HG02840 (cell line): ENCODE results near the gene REXO4.
"Not testable (repeated sequence)": the region's sequence is repeated elsewhere in the genome, so short reads cannot be mapped to it uniquely, and the experiment has no call there.

Experiments
- ATAC-seq: cut with Tn5 transposase; IDR thresholded peaks from one replicate; pipeline ENCODE4 v1.9.1; 2021; ENCODE audit warnings: mild to moderate bottlenecking, moderate library complexity, moderate number of reproducible peaks; ENCODE audit not compliant: unreplicated experiment, low FRiP score

Gene REXO4

DNA sequence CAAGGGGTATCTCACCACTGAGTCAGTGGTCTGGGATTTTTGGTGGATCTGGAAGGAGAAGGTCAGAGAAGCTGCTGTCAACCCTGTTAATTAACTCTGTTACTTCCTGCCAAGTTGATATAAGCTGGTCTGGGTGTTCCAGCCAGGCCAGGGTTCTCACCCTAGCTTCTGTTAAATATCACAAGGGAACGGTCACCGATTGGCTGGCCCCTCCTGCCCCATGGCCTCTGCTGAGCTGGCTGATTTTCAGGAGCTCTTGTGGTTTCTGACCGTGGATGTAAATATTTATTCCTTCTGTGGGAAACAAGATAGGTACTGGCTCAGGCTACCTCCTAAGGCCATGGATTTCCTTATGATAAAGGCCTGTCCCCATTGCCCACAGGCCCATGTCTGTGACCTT lies 5.4 kb upstream of the REXO4 start:
- no peak for ATAC-seq

DNA sequence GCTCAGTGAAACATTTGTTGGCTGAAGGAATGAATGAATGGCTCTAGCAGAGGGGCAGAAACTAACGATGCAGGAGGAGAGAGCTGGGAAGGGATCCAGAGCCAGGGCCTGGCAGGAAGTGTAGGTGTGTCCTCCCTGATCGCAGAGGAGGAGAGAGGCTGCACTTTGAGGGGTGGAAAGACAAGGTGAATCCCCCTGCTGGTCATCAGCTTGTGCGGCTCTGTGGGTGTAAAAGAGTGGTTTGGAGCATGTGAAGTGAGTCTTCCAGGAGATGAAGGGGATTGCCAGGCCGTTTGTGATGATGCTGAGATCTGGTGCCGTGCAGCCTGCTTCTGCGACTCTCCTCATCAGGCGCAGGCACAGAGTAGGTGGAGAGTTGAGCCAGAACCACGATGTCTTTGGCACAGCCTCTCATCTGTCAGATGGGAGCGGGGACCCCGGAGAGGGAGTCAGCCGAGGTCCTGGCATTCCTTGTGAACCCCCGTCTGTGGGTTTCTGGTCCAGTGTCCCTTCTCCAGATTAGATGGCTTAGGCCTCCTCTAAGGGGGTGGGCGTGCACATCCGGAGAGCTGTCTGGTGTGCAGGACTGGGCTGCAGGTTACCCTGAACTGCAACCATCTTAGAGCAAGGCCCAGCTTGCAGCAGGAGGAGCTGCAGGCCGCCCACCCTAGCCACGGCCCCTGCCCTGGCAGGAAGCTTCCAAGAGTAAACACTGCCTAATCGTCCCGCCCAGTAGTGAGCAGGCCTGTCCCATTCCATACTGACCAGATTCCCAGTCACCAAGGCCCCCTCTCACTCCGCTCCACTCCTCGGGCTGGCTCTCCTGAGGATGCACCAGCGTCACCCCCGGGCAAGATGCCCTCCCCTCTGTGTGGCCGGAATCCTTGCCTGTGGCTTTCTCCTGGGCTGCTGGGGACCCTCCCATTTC lies 4.1 kb upstream of the REXO4 start, which contains the start of gene ADAMTS13:
ADAMTS13 (plus strand) TSS at position 753 of the 928 bp plus-strand sequence; CDS start at position 830, 77 bp downstream.
- ATAC-seq = no peak

DNA sequence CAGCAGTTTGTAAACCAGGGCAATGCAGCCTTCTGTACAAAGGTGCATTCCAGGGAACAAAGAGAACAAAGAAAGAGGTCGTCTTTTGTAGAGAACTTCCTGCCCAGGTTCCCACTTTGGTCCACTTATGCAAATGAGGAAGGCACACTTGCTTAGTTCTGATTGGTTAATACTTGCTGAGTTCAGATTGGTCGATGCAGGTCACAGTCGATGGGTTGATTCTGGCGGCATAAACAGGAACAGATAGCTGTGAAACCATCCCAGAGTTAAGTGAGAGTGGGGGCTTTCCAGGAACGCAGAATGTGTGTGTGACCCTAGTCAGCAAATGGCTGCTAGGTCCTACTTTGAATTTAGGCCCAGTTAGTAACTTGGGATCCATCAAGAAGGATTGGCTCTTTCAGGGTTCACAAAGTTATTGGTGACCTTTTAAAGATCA lies 2.6 kb upstream of the REXO4 start:
- no peak for ATAC-seq

DNA sequence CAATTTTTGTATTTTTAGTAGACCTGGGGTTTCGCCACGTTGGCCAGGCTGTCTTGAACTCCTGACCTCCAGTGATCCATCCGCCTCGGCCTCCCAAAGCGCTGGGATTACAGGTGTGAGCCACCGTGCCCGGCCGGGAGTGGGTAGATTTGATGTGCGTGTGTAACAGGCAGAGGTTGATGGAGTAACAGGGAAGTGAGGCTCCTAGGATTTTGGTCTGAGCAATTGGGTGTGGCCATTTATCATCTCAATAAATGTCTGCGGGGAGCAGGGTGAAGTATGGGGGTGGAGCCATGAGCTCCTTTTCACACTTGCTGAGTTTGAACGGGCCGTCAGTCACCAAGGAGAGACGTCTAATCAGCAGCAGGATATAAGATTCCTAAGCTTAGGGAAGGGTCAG lies 1.2 kb upstream of the REXO4 start:
- ATAC-seq = no peak

DNA sequence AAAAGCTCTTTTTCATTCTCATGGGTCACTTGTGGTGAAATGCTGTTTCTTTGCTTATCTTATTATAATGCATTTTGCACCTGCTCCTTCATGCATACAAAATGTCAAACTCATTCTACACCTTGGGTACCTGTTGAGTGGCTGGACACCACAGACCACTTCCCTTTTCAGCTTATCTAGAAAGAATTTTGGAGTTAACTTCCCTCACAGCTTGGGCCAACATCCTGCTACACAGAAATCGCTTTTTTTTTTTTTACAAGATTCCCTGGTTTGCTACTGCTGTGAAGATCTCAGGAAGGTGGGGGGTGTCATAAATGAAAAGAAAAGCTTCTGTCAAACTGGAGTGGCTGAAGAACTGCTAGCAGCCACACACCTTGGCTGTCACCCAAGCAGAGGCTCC lies 2.6 kb downstream of the REXO4 start:
- no peak for ATAC-seq

DNA sequence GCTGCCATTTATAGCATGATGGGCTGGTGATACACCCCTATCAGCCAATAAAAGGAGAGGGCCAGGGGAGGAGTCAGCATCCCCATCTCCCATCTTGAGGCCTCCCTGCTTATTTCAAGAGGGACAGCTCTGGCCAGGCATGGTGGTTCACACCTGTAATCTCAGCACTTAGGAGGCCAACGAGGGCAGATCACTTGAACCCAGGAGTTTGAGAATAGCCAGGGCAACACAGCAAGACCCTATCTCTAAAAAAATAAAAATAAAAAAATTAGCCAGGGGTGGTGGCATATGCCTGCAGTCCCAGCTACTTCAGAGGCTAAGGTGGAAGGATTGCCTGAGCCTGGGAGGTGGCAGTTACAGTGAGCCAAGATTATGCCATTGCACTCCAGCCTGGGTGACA lies 9.8 kb downstream of the REXO4 start:
- no peak for ATAC-seq

DNA sequence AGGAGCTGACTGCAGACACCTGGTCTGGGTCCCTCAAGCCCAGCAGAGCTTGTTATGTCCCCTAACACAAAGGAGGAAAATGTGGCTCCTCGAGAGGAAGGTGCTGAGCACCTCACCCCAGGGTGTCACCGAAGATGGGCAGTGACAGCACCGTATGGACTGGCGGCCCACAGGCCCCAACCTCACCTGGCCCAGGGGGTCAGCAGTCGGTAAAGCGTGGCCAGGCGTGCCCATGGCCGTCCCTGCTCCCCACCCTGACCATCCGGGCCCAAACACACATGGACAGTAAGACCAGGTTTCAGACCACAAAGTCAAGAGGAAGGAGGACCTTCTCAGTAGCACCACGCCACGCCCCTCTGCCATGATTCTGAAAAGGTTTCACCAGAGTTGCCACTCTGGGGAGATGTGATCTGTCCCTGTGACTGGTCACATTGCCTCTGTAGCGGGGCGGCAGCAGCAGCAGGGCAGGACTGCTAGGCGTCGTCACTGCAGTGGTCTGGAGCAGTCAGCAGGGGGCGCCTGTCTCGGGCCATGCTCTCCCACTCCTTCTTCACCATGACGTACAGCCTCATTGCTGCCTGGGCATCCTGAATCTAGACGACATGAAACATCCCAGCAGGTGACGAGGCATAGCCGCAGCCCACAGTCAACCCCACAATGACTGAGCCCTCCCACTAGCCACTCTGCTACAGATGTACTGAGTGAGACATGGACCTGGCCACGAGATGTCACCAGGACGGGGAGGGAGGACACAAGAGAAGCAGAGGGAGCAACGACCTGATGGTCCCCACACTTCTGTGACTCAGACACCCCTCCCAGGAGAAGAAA lies 11.1 kb downstream of the REXO4 start:
- no peak for ATAC-seq

DNA sequence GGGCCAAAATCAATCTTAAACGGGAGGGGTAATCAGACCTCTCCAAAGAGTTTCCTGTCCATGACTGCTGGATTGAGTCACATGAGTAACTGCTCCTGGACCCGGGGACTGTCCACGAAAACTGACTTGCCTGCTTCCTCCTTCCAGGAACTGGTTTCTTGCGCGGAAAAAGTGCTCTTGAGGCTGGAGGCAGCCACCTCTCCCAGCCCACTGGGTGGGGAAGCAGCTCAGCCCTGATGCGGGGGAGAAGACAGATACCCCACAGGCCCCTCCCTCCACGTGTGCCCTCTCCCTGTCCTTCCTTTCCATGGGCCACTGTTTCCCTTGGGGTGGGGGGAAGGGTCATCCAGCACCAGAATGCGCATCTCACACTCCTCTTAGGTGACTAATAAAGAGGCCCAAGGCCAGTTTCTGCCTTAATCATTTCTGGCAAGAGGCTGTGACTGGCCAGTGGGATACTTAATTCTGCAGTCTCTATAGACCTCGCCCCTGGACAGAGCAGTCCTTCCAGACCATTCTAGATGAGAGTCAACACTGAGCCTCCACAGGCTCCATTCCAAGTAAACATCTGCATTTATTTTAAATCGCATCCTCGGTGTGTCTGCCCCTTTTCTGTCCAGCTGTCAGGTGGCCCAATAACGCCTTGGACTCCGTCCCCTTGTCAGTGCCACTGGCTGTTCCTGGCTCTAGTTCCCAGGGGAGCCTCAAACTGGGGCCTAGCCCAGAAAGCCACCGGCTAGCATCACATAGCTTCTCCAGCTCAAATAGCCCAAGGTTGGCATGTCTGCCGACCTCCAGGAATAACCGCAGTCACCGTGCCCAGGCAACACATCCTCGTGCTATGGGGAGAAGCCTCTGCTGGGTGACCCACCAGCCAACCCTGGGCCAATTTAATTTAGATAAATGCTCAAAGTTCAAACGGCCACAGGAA lies 12.0 kb downstream of the REXO4 start:
- ATAC-seq = no peak

DNA sequence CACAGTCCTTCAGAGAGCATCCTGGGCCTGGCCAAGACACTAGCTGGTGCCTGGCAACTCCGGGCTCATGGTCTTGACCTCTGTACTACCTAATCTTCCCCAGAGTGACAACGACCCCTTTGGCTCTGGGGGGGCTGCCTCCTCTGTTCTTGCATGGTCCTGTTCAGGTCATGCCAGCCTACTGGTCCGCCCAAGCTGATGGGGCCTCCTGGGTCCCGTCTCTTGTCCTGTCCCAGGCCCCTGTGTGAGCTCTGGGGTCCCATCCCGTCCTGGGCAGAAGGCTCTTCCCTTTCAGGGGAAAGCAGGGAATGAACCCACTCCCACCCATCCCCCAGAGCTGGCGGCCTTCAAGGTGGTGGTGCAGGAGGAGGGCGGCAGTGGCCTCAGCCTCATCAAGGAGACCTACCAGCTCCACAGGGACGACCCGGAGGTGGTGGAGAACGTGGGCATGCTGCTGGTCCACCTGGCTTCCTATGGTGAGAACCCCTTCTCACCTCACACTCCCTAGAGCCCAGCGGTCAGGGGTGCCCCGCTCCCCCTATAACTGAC lies 13.3 kb downstream of the REXO4 start:
- no peak for ATAC-seq

DNA sequence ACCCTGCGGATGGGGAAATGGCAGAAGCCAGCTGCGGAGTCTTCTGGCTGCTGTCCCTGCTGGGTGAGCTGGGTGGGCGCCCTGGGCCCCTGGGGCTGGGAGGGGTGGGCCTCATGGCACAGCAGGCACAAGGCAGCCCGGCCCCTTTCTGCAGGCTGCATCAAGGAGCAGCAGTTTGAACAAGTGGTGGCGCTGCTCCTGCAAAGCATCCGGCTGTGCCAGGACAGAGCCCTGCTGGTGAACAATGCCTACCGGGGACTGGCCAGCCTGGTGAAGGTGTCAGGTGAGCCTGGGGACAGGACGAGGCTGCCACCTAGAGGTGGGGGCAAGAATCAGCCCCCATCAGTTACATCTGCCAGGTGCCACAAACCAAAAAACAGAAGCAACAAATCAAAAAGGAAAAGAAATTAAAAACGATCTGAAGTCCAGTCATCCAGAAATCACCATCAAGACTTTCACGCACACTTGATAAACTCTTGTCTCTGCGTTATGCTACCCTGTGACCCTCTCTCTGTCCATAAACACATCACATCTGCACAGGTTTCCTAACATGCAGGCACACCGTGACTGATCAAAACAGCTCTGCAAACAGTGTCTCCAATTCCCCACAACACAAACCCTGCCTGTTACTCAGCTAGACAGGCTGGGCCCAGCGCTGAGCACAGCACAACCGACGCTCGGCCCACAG lies 13.9 kb downstream of the REXO4 start:
- no peak for ATAC-seq

DNA sequence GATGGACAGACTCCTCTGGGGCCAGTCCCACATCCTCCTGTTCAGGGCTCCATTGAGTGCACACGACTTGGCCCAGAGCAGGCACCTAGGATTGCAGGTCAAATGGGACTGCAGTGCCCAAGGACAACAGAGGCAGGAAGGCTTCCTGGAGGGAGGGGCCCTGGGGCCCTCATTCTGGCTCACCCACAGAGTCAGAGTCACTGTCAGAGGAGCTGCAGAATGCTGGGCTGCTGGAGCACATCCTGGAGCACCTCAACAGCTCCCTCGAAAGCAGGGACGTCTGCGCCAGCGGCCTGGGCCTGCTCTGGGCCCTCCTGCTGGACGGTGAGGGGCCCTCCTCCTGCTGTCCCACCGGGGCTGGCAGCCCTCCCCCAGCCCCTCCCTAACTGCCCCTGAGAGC lies 15.1 kb downstream of the REXO4 start:
- no peak for ATAC-seq

DNA sequence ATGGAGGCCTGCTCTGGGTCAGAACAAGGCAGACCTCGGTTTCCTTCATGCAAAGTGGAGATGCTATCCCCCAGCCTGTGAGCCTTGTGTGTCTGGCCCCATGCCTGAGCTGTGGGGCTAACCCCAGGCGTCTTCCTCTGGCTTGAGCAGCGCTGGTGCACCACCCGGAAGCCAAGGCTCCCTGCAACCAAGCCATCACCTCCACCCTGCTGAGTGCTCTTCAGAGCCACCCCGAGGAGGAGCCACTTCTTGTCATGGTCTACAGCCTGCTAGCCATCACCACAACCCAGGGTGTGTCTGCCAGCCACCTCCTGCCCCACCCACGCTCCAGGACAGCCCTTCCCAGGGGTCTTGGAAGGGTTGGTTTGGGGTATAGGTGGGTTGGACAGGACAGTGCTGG lies 16.2 kb downstream of the REXO4 start:
- ATAC-seq = no peak

DNA sequence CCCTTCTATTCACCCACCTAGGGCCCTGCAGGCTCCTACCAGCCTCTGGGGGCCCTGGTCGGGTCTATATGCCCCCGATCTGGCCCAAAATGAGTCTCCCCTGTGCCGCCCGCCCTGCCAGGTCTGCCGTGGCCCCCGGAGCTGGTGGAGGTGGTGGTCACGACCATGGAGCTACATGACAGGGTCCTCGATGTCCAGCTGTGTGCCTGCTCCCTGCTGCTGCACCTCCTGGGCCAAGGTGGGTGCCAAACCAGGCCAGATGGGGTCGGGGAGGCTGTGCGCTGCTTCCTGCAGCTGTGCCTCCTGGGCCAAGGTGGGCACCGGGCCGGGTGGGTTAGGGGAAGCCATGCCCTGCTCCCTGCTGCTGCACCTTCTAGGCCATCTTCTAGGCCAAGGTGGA lies 17.5 kb downstream of the REXO4 start:
- ATAC-seq = no peak

DNA sequence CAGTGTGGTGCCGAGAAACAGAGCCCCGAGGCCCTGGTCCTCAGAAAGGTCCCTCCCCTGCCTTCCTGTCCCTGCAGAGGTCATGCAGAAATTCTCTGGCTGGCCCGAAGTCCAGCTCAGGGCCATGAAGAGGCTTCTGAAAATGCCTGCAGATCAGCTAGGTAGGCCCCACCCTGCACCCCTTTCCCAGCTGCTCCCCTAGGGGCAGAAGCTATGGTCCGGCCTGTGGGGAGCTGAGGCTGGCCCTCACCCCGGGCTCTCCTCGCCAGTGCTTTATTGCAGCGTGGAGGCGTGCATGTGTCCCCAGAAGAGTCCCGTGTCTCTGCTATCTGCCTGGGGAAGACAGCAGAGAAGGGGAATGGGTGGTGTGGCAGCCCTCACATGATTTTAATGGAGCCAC lies 19.9 kb downstream of the REXO4 start:
- ATAC-seq = no peak

DNA sequence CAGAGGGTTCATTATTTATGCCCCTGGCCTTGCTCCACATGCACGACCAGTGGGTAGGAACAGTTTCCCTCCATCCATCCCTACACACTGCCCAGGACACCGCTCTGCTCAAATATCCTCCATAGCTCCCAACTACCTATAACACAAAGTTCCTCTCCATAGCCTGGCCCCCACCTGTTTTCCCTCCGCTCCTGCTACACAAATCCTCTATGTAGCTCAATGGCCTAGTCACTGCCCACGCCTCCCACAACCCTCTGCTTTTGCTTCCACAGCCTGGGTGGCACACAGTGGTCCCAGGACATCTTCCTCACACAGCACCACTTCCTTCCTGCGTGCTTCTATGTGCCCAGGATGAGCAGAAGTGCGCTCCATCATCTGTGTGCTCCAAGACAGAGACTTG lies 20.4 kb downstream of the REXO4 start:
- no peak for ATAC-seq

DNA sequence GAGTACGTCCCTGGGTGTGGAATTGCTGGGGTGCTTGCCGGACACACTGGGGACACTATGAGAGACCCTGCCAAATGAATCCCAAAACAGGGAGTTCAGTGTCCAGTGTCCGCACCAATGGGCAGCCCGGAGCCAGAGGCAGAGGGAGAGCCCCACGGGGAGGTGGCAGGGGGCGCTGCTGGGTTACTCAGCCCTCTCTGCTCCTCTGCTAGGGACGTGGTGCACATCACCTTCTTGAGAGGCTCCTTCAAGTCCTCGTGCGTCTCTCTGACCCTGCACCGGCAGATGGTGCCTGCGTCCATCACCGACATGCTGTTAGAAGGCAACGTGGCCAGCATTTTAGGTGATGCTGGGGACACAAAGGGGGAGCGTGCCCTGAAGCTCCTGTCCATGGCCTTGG lies 20.9 kb downstream of the REXO4 start:
- no peak for ATAC-seq

DNA sequence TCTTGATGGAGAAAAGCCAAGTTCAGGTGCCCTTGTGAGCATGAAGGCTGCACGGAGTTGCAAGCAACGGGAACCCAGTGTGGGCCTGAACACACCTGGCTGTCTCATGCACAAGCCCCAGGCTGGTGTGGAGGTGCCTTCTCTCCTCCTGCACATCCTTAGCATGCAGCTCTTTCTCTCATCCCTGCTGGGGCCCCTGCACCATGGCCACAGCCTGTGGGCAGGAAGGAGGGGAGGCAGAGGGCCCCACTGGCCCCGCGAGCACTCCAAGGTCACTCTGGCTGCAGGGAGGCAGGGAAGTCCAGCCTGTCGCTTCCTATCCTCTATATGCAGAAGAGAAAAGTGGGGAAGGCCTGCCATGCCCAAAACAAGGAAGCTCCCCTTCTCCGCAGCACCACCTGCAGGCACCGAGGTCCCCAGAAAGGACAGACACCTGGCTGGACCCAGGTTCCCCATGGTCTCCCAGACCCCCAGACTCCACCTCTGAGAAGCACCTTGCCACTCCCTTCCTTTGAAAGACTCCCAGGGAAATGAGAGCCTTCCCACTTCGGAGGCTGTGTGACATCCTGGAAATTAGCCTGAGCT lies 23.0 kb downstream of the REXO4 start:
- ATAC-seq = no peak

DNA sequence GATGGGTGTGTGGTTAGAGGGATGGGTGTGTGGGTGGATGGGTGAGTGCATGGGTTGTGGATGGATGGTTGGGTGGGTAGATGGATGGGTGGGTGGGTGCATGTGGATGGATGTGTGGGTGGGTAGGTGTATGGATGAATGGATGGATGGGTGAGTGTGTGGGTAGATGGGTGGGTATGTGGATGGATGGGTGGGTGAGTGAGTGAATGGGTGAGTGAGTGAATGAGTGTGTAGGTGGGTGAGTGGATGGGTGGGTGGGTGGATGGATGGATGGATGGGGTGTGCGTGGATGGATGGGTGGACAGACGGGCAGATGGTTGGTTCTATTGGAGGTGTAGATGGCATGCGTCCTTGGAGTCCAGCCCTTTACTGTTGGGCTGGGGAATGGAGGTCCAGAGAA lies 24.4 kb downstream of the REXO4 start:
- no peak for ATAC-seq

DNA sequence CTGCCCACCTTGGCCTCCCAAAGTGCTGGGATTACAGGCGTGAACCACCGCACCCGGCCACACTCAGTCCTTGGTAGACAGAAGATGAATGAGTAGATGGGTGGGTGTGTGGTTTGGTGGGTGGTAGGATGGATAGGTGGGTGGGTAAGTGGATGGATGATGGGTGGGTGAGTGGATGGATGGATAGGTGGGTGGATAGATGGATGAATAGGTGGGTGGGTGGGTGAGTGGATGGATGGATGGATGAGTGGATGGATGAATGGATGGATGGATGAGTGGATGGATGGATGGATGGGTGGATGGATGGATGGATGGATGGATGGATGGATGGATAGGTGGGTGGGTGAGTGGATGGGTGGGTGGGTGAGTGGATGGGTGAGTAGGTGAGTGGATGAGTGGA lies 25.5 kb downstream of the REXO4 start:
- not testable (repeated sequence) for ATAC-seq
